HFF-Myc (cell line): Measurements from ENCODE around the gene FER.
"Not testable (repeated sequence)": the region's sequence is repeated elsewhere in the genome, so short reads cannot be mapped to it uniquely, and the experiment has no call there.

Source experiments
- DNase-seq: peaks from one replicate; pipeline ENCODE4 v3.0.0-alpha.2; 2011; ENCODE audit warnings: low read depth; ENCODE audit errors: extremely low read depth
- H3K4me3 ChIP-seq: replicated peaks from 2 replicates; pipeline ENCODE4 v1.5.1; 2011; ENCODE audit warnings: low read depth, mild to moderate bottlenecking, control low read depth, low read length
- CTCF ChIP-seq: IDR thresholded peaks from 2 replicates; pipeline ENCODE4 v1.5.1; 2012; ENCODE audit warnings: mild to moderate bottlenecking, low read depth, low read length, control low read depth; ENCODE audit errors: missing control alignments

FER gene

GRCh38 chr5:108881133-108881532 is 133.4 kb downstream of the FER start:
- TF ChIP-seq CTCF: no peak
- no peak overlapping the region for H3K4me3 ChIP-seq
- DNase-seq: no peak

GRCh38 chr5:108884736-108885135 is 137.0 kb downstream of the FER start:
- no peak for TF ChIP-seq CTCF
- H3K4me3 ChIP-seq: no peak overlapping the region
- DNase-seq: peak; percentile 5

- no peak for DNase-seq
- no peak for TF ChIP-seq CTCF
- no peak overlapping the region for H3K4me3 ChIP-seq
Observed at GRCh38 chr5:108898257-108898656, 150.6 kb downstream of the FER start.

GRCh38 chr5:108898707-108899106 is 151.0 kb downstream of the FER start:
- TF ChIP-seq CTCF: no peak
- no peak overlapping the region for H3K4me3 ChIP-seq
- DNase-seq: no peak

- DNase-seq, H3K4me3 ChIP-seq: not testable (repeated sequence)
Observed at GRCh38 chr5:108899244-108899643, 151.5 kb downstream of the FER start.

DNA sequence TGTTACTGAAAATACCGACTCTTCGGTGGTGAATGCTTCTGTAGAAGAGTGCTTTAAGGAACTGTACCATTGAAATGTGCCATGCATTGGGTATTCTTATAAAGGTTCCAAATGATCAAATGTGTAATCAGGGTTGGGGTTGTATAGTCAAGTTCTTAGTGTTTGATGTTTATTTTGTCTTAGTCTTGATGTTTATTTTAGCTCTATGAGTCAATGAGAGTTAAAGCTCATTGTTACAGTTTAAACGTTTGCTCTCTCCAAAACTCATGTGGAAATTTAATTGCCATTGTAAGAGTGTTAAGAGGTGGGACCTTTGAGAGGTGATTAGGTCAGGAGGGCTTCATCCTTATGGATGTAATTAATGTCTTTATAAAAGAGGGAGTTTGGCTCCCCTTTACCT is 153.0 kb downstream of the FER start:
- TF ChIP-seq CTCF: no peak
- no peak for DNase-seq
- no peak overlapping the region for H3K4me3 ChIP-seq

- no peak for DNase-seq
- no peak overlapping the region for H3K4me3 ChIP-seq
- no peak for TF ChIP-seq CTCF
Observed at GRCh38 chr5:108905805-108906204, 158.1 kb downstream of the FER start.
